GM18519 (cell line): ENCODE data around the gene TMEM123.

ENCODE experiments used
- ATAC-seq: cut with Tn5 transposase; IDR thresholded peaks from one replicate; pipeline ENCODE4 v1.9.1; 2021; ENCODE audit warnings: mild to moderate bottlenecking, moderate library complexity; ENCODE audit not compliant: unreplicated experiment, low FRiP score

Gene TMEM123

DNA sequence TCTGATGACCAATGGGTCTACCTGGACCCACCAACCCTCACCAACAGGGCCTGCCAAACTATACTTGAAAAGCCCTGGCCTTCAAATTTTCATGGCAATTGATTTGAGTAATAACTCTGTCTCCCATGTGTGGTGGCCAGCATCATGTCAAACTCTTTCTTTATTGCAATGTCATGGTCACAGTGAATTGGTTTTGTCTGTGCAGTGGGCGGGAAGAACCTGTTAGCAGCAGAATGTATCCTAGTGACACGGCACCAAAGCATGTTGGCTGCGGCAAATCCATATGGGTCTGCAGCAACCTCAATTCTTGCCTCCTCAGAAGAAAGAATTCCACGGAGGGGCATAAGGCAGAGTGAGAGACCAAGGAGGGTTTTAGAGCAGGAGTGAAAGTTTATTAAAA is 19.6 kb upstream of the TMEM123 start:
- ATAC-seq: no peak

DNA sequence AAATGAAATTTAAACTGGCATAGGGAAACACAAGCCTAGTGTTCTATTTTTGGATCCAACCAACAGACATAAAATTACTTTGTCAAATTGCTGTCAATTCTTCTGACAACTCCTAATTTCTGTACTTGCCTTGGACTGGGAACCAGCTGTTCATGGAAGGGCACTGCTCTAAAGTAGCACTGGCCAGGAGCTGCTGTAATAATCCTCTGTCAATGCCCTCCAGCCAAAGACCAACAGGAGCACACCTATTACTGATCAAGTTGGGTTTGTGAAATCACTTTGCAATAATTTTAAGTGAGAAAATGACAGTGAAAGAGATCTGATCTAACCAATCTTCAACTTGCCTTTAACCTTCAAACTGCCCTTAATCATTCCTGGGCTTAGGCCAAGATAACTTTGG is 18.9 kb upstream of the TMEM123 start:
- no peak for ATAC-seq

DNA sequence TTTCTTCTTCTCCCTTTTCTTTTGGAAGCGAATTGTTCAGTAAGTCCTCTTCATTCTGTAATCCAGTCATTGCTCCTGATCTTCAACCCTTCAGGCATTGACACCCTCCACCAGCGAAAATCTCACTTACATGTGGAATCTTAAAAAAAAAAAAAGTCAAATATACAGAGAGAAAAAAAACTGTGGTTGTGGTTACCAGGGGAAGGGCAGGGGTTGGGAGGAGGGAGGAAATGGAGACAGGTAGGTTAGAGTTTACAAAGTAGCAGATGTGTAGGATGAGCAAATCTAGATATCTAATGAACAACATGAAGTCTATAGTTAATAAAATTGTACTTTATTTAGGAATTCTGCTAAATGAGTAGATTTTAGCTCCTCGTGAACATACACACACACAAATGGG is 17.7 kb upstream of the TMEM123 start:
- no peak for ATAC-seq

DNA sequence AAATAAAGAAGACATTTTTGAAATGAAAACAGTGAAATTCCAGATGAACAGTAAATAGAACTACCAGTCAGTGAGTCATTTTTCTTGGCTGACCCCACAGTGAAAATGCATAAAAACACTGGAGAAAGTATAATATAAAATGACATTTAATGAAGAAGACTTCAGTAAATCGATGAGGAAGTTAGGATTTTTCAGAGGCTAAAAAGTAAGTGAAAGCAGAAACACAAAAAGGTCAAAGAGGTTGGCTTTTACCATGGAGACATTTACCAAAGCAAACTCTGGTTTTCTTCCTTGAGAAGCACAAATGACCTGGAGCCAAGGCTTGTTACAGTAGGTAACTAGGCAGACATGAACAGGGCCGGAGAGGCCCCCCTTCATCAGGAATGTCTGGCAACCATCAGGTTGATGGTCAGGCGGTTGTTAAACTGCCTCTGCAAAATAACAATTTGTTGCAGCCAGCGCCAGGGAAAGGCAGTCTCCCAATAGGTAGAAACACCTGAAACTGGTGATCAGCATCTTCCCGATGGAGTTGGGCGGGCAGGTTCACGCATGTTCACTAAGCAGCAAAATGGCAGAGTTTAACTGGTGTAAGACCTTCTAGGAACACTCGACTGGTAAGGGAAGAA is 16.7 kb upstream of the TMEM123 start:
- ATAC-seq: no peak

DNA sequence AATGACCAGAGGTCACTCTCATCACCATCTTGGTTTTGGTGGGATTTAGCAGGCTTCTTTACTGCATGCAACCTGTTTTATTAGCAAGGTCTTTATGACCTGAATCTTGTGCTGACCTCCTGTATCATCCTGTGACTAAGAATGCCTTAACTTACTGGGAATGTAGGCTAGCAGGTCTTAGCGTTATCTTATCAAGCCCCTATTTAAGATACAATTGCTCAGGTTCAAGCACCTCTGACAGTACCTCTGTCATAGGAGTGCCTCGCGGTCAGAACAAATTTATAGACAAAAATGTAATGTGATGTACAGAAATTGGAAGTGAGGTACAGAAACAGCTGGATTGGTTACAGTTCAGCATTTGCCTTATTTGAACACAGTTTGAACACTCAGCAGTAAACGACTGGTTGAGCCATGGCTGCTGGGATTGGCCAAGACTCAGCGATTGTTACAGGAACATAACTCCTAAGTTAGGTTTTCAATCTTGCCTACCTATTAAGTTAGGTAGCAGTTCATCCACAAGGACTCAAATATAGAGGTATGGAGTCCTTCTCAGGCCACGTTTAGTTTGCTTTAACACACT is 16.1 kb upstream of the TMEM123 start:
- ATAC-seq: no peak

DNA sequence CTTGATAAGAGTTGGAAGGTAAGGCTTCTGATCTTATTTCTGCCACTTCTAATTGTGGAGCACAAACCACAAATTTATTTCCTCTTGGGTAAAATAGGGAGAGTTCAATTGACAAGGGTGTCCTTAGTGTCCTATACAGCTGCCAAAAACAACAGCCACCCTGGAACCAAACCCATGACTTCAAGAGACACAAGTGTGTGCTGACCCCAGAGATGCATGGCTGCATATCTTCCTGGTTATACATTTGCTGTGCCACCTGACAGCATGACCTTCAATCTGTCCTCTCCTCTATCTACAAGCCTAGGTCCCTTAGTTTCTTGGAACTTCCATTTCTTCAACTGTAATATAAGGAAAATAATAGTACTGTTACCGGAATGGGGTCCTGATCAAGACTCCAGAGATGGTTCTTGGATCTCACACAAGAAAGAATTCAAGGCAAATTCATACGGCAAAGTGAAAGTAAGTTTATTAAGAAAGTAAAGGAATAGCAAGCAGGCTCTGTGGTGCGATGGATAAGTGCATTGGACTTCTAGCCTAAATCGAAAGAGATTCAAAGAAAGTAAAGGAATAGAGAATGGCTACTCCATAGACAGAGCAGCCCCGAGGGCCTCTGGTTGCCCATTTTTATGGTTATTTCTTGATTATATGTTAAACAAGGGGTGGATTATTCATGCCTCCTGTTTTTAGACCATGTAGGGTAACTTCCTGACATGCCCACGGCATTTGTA is 15.5 kb upstream of the TMEM123 start:
- ATAC-seq: no peak

DNA sequence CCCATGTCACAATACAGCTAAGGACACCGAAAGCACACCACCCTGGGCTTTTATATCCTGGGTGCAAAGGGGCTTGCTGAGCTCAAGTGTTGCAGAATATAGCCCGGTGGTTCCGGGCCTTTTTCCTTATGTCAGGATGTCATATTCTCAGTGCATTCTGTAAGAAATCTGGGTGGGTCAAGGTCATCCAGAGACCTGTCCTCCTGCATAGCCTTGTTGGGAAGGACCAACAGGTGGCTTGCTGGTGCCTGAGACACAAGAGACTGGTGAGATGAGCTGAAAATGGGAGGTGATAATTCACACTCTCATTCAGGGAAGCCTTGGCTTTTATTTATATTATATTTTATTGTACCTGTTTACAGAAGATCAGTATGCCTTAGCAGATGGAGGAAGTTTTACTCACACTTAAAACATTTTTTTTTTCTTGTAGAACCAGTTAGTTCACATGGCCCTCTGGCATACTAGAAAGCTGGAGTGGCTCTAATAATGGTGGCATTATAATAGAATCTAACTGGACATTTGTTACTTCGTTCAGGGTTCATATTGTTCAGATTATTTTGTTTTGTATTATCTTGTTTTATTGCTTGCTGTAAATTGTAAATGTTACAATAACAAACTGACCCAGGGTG is 14.6 kb upstream of the TMEM123 start:
- ATAC-seq: no peak

DNA sequence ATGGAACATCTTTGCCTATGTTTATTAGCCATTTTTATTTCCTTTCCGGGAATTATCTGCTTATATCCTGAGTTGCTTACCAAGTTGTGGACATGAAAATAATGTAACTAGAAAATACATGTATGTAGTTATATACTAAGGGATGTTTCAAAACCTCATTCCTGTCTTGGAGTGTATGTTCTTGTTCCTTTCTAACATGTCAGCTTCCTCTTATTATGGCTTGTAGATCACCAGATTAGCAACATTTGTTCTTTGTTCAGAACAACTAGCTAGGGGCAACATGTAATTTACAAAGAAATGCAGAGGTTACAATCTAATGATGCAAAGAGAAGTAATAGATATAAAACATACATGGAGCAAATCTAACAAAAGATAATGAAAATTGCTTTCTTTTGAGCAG is 13.1 kb upstream of the TMEM123 start:
- ATAC-seq: no peak

DNA sequence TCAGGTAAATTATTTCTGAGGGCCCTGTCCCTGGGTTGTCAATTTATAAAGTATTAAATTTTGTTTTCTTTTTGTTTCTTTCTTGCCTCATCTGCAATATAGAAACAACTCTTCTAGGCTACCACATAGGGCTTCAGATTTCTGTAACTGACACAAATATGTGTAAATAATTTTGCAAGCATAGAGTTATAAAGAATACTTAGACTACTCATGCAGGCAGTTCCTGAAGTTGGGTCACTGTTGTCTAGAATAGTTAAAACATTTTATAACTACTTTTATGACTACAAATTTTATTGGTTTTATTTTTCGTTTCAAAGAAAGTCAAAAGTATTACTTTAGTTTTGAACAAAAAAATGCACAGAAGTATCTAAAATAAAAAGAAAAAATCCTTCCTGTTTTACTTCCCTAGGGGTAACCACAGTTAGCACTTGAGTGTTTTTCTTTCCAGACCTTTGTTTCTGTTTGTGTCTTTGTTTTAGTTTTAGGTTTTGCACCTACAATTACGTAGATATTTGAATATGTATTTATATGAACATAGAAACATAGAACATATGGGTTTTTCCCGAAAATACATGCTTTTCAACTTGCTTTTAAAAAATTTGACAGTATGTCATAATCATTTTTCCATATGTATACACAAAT is 12.4 kb upstream of the TMEM123 start:
- peak; percentile 46 for ATAC-seq

DNA sequence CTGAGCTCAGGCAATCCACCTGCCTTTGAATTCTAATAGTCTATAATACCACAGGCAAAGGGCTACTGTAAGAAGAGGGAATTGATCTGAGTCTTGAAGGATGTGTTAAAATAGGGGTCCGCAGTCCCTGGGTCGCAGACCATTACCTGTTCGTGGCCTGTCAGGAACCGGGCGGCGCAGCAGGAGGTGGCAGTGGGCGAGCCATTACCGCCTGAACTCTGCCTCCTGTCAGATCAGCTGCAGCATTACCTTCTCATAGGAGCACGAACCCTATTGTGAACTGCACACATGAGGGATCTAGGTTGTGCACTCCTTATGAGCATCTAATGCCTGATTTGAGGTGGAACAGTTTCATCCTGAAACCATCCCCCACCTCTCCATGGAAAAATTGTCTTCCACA is 11.5 kb upstream of the TMEM123 start:
- ATAC-seq: no peak

DNA sequence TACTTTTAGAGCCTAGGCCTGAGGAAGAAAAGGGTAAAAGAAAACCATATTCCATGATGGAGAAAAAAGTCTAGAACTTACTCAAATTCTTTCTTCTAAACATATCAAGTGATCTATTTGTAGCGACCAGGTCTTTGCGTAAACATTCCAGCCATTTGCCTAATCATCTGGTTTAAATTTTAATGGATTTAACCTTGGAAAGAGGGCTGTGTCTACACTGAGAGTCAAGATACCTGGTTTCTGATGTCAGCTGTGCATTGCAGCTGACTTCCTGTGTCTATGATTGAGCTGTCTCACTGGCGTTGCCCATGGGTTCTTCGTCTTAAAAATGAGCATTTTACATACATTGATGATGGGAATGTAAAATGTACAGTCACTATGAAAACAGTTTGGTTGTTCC is 10.0 kb upstream of the TMEM123 start:
- no peak for ATAC-seq

DNA sequence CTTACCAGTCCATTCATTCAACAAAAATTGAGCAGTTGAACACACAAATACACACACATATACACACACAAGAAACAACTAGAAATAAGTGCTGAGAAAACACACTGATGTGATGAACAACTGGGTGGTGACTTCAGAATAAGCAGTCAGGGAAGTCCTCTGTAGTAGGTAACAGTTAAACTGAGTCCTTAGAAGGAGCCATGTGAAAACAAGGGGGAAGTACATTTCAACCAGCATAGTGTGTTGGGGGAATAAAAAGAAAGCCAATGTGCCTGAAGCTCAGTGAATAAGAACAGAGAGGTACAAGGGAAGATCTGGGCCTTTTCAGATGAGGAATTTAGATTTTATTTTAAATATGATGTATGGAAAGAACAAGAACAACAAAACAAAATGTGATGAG is 6.8 kb upstream of the TMEM123 start:
- no peak for ATAC-seq

DNA sequence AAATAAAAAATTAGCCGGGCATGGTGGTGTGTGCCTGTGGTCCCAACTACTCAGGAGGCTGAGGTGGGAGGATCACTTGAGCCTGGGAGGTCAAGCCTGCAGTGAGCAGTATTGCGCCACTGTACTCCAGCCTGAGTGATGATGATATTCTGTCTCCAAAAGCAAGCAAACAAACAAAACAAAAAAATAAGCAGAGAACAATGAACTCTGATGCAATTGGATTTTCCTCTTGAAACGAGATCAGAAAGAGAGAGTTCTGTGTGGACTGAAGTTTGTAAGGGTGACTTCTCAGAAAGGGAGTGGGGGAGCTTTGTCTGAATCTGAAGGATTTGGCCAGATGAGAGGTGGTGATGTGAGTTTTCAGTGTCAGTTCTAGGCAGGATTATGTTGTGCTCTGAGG is 6.0 kb upstream of the TMEM123 start:
- no peak for ATAC-seq

DNA sequence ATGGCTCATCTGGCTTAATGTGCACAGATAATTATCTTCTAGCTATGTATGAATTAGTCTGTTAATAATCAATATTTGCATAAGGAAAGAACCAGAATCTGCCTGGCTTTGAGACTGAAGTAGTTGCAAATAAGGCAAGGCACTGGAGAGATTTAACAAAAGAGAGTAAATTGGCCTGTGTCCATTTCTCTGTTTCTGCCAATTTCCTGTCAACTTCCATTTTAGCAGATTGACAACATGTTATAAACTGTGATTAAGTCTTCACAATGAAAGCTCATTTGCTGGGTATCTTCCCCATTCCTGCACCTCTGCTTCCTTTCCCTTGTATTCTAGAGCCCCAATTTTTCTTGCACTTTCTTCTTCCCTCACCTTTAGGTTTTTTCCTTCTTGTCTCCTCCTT is 5.3 kb upstream of the TMEM123 start:
- no peak for ATAC-seq

DNA sequence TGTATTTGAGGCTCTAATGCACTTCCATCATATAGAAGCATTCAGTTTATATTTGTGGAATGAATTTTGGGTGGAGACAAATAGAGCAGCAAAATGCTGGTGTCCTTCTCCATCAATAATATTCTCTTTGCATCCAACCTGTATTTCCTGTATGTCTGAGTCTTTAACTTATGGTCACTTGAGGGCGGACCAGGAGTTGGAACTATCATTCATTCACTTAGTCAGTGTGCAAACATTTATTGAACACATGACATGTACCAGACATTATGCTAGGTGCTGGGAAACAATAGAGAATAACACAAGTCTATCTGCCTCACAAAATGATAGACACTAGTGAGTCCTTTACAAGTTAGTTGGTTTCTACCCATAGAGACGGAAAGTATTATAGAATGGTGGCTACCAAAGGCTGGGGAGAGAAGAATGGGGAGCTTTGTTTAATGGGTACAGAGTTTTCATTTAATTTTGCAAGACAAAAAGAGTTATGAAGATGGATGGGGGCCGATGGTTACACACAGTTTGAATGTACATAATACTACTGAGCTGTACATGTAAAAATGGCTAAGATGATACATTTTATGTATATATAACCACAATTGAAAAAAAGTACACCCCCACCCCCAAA is 4.6 kb upstream of the TMEM123 start:
- no peak for ATAC-seq

DNA sequence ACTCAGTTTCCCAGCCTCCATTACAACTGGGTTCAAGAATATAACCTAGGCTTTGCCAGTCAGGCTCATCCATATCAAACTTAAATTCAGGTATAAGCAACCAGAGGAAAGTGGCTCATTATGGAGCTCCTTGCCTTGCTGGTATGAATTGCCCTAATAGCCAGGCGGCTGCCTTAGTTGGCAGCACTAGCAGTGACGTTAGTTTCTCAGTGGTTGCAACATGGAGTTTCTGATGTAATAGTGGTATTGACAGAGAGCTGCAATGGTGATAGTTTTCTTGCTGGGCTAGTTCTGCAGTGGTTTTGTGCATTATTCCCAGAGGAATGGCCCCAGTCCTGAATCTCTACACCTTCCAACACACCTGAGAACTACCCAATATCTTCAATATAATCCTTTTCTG is 3.8 kb upstream of the TMEM123 start:
- no peak for ATAC-seq

DNA sequence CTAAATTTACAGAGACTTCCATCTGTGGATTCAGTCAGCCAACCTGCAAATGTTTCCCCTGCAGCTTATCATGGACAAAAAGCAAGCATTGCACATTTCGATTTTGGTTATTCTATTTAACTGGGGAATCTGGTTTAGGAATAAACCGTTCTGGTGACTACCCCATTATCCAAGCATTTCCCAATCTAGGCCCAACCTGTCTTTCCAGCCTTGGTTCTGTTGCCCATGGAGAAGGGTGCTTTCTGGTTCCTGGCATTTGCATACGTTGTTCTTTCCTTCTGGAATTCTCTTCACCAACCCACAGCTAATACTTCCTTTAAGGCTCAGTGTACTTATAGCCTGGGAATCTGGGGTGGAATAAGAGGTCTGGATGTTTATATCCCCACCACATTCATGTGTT is 1.4 kb upstream of the TMEM123 start:
- ATAC-seq: no peak

DNA sequence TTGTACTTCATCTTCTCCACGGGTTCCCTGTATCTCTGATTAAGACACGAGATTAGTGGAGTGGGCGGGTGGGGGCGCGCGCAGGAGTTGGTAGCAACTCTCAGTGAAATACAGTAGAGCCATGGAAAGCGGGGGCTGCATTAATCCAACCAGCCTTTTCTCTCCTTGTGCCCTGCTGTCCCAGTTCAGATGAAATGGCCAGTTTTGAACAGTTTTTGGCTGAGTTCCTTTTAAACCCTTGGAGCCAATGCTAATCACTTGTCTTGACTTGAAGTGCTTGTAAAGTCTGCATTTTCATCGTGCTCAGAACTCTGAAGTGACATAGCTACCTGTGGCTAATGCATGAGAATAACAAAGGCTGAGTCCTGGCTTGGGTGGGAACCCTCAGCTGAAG is 734 bp upstream of the TMEM123 start:
- no peak for ATAC-seq

DNA sequence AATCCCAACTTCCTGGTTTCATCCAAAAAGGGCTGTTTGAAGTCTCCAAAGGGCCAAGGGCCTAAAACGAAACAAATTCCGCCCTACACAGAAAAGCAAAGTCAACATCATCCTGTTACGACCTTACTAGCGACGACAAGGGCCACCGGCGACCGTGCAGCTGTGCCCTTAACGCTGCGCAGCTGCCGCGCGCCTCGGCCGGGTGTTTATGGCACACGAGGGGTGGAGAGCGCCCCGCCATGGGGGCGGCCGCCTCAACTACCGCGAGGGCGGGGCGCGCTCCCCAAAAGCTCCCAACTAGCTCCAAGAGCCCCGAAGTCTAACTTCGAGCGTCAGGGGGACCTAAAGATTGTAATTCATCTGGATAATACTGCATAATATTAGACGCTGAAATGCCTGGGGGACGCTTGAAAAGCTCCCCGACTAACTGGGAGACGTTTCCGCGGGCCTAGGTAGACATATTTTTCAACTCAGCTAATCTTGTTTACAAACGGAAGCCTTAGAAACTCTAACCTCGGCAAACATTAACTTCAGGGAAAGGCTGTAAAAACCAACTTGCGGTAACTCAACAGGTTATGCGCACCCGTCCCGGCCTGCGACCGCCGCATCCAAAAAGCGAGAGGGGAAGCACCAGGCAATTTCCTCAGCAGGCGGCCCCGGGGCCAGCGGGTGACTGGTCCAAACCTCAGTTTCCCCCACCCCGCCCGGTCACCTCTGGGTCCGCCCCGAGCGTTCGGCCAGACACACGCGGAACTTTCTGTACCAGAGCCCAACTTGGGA is 694 bp downstream of the TMEM123 start:
- peak; percentile 59 for ATAC-seq

DNA sequence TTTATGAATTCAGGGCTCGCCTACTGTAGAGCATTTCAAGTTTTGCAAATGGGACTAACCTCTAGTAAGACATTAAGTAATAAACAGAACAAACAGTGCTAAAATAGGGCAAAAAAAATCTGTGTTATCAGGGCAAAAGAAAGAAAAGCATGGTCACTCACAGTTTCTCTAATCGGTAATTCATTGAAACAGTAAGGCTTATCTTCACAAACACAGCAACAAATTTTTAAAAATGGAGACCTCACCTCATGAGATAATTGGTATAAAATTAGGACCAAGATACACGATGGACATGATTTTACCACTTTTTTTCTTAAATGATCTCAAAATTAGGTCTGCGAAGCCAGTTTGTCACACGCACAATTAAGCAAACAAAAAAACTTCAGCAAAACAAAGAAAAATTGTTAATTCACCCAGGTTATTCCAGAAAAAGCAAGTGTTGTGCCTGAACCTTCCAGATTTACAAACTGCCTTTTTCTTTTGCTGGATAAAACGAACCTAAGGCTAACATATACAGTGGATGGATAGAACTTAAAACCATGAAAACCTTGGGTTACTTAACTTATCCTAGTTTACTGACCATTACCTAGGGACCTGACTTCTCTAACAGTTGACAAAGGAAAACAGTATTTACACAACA is 1.4 kb downstream of the TMEM123 start:
- ATAC-seq: no peak
